Astrocyte of the cerebellum (primary cell): Measurements from ENCODE around the gene ARL13B.

Experiments
- DNase-seq: peaks from one replicate; pipeline ENCODE4 v3.0.0-alpha.2; 2011; ENCODE audit warnings: low read depth
- H3K4me3 ChIP-seq: 2 replicates; pipeline ENCODE4 v1.5.1; 2011; ENCODE audit warnings: mild to moderate bottlenecking, low read depth, low read length, moderate library complexity
- CTCF ChIP-seq: IDR thresholded peaks from 2 replicates; pipeline ENCODE4 v1.5.1; 2012; ENCODE audit warnings: low read length, low read depth, moderate library complexity, mild to moderate bottlenecking; ENCODE audit errors: missing control alignments
- in situ Hi-C: cut with HindIII; loops from 2 replicates; pipeline ENCODE4 v1.10.0; 2017; ENCODE audit warnings: low sequenced_read_pairs

The ARL13B gene

DNA sequence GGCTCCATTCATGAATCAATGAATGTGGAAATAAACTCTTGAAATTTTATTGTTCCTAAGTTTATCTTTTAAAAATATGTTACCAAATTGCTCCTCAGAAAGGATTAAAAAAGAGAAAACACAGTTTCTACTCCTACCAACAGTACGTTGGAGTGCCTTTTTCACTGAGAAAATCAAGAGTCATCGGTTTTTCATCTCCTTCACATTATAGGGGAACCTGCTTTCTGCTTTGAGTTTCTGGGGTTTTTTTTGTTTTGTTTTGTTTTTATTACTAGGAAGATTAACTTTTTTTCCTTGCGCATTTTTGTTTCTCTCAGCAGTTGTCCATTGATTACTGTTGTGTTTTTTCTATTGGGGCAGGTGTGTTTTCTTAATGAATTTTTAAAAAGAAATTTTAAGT is 3.5 kb downstream of the ARL13B start:
- TF ChIP-seq CTCF = no peak
- in situ Hi-C loops = no loop called here
- DNase-seq = no peak
- H3K4me3 ChIP-seq = no peak overlapping the region

- TF ChIP-seq CTCF = no peak
- in situ Hi-C loops = no loop called here
Measured at GRCh38 chr3:93984618-93985017, 4.7 kb downstream of the ARL13B start.

GRCh38 chr3:93988283-93988682 is 8.3 kb downstream of the ARL13B start:
- in situ Hi-C loops = no loop called here
- no peak for TF ChIP-seq CTCF
- no peak overlapping the region for H3K4me3 ChIP-seq
- DNase-seq = no peak

More at GRCh38 chr3:93984618-93985017, 4.7 kb downstream of the ARL13B start:
- no peak overlapping the region for H3K4me3 ChIP-seq
- DNase-seq = no peak

DNA sequence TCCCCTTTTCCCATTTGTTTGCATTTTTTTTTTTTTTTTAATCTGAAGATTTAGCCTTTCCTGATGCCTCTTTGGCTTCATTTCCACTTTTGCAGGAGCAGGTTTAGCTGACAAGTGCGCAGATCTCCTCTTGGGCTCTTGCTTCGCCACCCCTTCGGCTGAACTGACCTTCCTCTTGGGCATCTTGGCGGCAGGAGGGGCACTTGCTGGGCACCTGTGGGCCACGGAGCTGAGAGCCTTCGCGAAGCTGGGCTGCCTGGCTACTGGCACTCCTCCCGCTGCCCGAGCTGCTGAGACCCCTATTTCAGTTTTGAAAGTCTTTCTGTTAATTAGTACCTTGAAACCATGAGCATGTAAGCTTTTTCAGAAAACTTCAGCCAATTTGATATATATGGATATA is 8.8 kb downstream of the ARL13B start:
- in situ Hi-C loops = no loop called here
- no peak for DNase-seq
- H3K4me3 ChIP-seq = no peak overlapping the region
- TF ChIP-seq CTCF = no peak

DNA sequence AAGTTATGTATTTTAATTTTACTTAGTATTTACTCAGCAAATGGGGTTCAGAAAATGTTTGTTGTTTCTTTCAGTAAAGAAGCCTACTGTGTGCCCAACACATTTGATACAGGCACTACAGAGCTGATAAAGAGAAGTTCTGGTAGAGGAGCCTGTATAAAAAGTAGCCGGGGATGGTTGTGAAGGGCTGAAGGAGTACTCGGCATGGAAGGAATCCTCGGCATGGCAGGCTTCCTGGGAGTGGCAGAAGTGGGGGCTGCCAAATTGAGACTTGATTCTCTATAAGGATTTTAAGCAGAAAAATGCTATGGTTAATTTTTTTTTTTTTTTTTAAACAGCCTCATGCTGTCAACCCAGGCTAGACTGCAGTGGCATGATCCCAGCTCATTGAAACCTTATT is 9.3 kb downstream of the ARL13B start:
- no peak for TF ChIP-seq CTCF
- no peak for DNase-seq
- H3K4me3 ChIP-seq = no peak overlapping the region
- in situ Hi-C loops = no loop called here

DNA sequence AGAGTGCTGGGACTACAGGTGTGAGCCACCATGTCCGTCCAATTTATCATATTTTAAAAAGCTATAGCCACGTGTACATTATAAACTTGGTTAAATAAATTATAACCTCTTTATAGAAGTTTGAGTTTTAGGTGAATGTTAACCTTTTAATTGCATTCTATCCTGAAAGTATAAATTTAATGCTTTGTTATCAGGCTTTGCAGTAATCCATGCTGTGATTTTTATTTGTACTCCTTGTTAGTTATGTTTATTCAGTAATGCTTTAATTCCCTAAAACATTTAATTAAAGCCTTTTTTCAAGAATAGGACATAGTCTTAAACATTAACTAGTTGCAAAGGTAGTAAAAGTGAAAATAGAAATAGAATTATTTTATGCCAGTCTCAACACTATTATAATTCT is 11.7 kb downstream of the ARL13B start:
- TF ChIP-seq CTCF = no peak
- no peak for DNase-seq
- no peak overlapping the region for H3K4me3 ChIP-seq
- in situ Hi-C loops = no loop called here

- H3K4me3 ChIP-seq = no peak overlapping the region
- no peak for DNase-seq
- in situ Hi-C loops = no loop called here
- no peak for TF ChIP-seq CTCF
Measured at GRCh38 chr3:93992207-93992606, 12.3 kb downstream of the ARL13B start.
